ENCODE measurements around the gene SDCBP2. TPM values are rescaled to one million over a fixed set of nuclear protein-coding genes. Genes with fewer than 3 reads are reported as not detected.

The SDCBP2 gene
- polyA plus RNA-seq (ENCODE audit: insufficient read length in 3 of 3) = 1 to 10 TPM; 2.2 to 2.4 (median 2.2) TPM

GRCh38 chr20:1328680-1329330 is at the start of gene SDCBP2:
Gene SDCBP2, minus strand, starts transcription at chr20:1329139. Its CDS starts 8,723 bp downstream, at chr20:1320416.
- DNase-seq (ENCODE audit: low read depth in 3 of 3, low spot score in 2 of 3) = no peak

- no peak for DNase-seq (ENCODE audit: low read depth in 3 of 3, low spot score in 2 of 3)
Observed at GRCh38 chr20:1378735-1379125, 49.8 kb upstream of the SDCBP2 start.

- DNase-seq (ENCODE audit: low read depth in 3 of 3, low spot score in 2 of 3) = no peak
Observed at GRCh38 chr20:1377984-1378734, 49.2 kb upstream of the SDCBP2 start.

GRCh38 chr20:1377341-1377871 is 48.5 kb upstream of the SDCBP2 start:
- no peak for DNase-seq (ENCODE audit: low read depth in 3 of 3, low spot score in 2 of 3)

- DNase-seq (ENCODE audit: low read depth in 3 of 3, low spot score in 2 of 3) = no peak
Observed at GRCh38 chr20:1376408-1377270, 47.7 kb upstream of the SDCBP2 start.

- DNase-seq (ENCODE audit: low read depth in 3 of 3, low spot score in 2 of 3) = no peak
Observed at GRCh38 chr20:1376007-1376406, 47.1 kb upstream of the SDCBP2 start.

GRCh38 chr20:1375515-1375914 is 46.6 kb upstream of the SDCBP2 start:
- no peak for DNase-seq (ENCODE audit: low read depth in 3 of 3, low spot score in 2 of 3)

- DNase-seq (ENCODE audit: low read depth in 3 of 3, low spot score in 2 of 3) = no peak
Observed at GRCh38 chr20:1374246-1374645, 45.3 kb upstream of the SDCBP2 start.

- no peak for DNase-seq (ENCODE audit: low read depth in 3 of 3, low spot score in 2 of 3)
Observed at GRCh38 chr20:1373614-1374013, 44.7 kb upstream of the SDCBP2 start.

- DNase-seq (ENCODE audit: low read depth in 3 of 3, low spot score in 2 of 3) = no peak
Observed at GRCh38 chr20:1373036-1373435, 44.1 kb upstream of the SDCBP2 start.

- DNase-seq (ENCODE audit: low read depth in 3 of 3, low spot score in 2 of 3) = no peak
Observed at GRCh38 chr20:1371830-1372539, 43.0 kb upstream of the SDCBP2 start.

GRCh38 chr20:1371202-1371782 is 42.4 kb upstream of the SDCBP2 start:
- DNase-seq (ENCODE audit: low read depth in 3 of 3, low spot score in 2 of 3) = no peak

- no peak for DNase-seq (ENCODE audit: low read depth in 3 of 3, low spot score in 2 of 3)
Observed at GRCh38 chr20:1370548-1371110, 41.7 kb upstream of the SDCBP2 start.

- no peak for DNase-seq (ENCODE audit: low read depth in 3 of 3, low spot score in 2 of 3)
Observed at GRCh38 chr20:1369970-1370369, 41.0 kb upstream of the SDCBP2 start.

GRCh38 chr20:1368448-1369199 is 39.7 kb upstream of the SDCBP2 start:
- no peak for DNase-seq (ENCODE audit: low read depth in 3 of 3, low spot score in 2 of 3)

- DNase-seq (ENCODE audit: low read depth in 3 of 3, low spot score in 2 of 3) = no peak
Observed at GRCh38 chr20:1367479-1367878, 38.5 kb upstream of the SDCBP2 start.

GRCh38 chr20:1364106-1364505 is 35.2 kb upstream of the SDCBP2 start:
- DNase-seq (ENCODE audit: low read depth in 3 of 3, low spot score in 2 of 3) = no peak

- DNase-seq (ENCODE audit: low read depth in 3 of 3, low spot score in 2 of 3) = no peak
Observed at GRCh38 chr20:1363522-1363921, 34.6 kb upstream of the SDCBP2 start.

GRCh38 chr20:1362484-1362883 is 33.5 kb upstream of the SDCBP2 start:
- no peak for DNase-seq (ENCODE audit: low read depth in 3 of 3, low spot score in 2 of 3)
